ENCODE data around the gene UIMC1. TPM values are rescaled to one million over a fixed set of nuclear protein-coding genes. Genes with fewer than 3 reads are reported as not detected.

The UIMC1 gene
- total RNA-seq, 2 experiments from 2014 or later, result 53.4 to 54.6 TPM

DNA sequence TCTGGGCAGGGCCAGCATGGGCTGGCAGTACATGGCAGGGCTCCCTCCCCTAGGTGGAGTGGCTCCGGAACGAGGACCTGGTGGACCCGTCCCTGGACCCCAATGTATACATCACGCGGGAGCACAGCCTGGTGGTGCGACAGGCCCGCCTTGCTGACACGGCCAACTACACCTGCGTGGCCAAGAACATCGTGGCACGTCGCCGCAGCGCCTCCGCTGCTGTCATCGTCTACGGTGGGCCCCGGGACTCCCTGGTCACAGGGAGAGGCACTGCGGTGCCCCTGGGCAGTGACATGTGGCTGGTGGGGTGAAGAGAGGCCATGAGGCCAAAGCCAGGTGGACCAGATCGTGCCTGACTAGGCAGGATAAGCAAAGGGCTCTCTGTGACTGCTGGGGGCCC is 137.8 kb downstream of the UIMC1 start:
- Mint-ChIP-seq H3K4me3 (no peak overlapping the region), H3K27me3 (ENCODE audit: low read depth) (peaks cover 18% of the 10 kb centered on the region), H3K27ac (no peak overlapping the region), H3K9me3 (peaks cover 4% of the 10 kb centered on the region), H3K36me3 (ENCODE audit: low read depth) (no peaks in the 10 kb centered on the region), H3K4me1 (ENCODE audit: low read depth) (peaks cover 7% of the 10 kb centered on the region)
- CTCF ChIA-PET, result interaction anchor here (0.6 kb wide), 1 partner anchor 55 kb away, joined by 3 read pairs; no protein-coding TSS in a partner anchor
- intact Hi-C loops (cut with micrococcal nuclease), result no loop called here
- no peak for DNase-seq

DNA sequence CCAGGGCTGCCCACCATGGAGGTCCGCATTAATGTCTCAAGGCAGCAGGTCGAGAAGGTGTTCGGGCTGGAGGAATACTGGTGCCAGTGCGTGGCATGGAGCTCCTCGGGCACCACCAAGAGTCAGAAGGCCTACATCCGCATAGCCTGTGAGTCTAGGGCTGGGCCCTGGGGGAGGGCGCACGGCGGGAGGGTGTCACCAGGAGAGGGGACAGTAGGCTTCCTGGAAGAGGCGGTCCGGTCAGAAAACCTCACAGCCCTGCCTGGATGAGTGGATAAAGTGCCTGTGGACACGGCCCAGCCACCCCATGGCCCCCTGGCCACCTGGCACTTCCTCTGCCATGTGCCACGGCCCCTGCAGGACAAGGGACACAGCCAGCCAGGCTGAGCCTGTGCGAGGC is 138.5 kb downstream of the UIMC1 start:
- DNase-seq, result no peak
- Mint-ChIP-seq H3K27me3 (ENCODE audit: low read depth) (peaks cover 20% of the 10 kb centered on the region), H3K4me3 (no peak overlapping the region), H3K27ac (no peak overlapping the region), H3K4me1 (ENCODE audit: low read depth) (peaks cover 6% of the 10 kb centered on the region), H3K9me3 (peaks cover 2% of the 10 kb centered on the region), H3K36me3 (ENCODE audit: low read depth) (no peaks in the 10 kb centered on the region)
- intact Hi-C loops (cut with micrococcal nuclease), result no loop called here
- CTCF ChIA-PET, result no interaction called here

DNA sequence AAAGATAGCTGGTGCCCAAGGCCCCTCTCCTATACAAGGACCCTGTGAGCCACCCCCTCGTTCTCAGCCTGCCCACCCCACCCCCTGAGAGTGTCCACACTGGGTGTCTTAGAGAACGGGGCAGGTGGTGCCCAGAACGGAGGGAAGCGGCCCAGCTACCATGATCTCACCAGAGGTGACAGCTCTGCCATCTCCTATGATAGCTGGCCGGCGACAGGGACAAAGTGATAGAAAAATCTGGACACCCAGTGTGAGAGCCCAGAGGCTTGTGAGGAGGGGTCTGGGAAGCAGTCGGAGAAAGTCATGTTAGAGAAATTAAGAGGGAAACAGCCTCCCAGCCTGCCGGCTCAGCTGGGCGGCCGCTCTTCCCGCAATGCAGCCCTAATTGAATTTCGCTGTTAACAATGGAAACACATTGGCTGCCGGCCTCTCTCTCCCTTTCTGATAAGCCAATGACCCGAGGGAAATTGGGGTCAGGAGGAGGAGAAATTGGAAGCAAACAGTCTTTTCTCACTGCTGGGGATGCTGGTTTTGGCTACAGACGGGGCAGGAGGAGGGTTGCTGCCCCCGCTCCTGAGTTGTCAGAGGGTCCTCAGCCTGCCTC is 139.8 kb downstream of the UIMC1 start:
- intact Hi-C loops (cut with micrococcal nuclease), result no loop called here
- peaks cover 27% of the 10 kb centered on the region for H3K27me3 Mint-ChIP-seq (ENCODE audit: low read depth)
- H3K4me3 Mint-ChIP-seq, result no peak overlapping the region
- CTCF ChIA-PET, result interaction anchor here (0.6 kb wide), 1 partner anchor 53 kb away, joined by 3 read pairs; no protein-coding TSS in a partner anchor
- no peak overlapping the region for H3K27ac Mint-ChIP-seq
- peaks cover 4% of the 10 kb centered on the region for H3K4me1 Mint-ChIP-seq (ENCODE audit: low read depth)
- no peaks in the 10 kb centered on the region for H3K9me3 Mint-ChIP-seq
- no peak for DNase-seq
- no peaks in the 10 kb centered on the region for H3K36me3 Mint-ChIP-seq (ENCODE audit: low read depth)

DNA sequence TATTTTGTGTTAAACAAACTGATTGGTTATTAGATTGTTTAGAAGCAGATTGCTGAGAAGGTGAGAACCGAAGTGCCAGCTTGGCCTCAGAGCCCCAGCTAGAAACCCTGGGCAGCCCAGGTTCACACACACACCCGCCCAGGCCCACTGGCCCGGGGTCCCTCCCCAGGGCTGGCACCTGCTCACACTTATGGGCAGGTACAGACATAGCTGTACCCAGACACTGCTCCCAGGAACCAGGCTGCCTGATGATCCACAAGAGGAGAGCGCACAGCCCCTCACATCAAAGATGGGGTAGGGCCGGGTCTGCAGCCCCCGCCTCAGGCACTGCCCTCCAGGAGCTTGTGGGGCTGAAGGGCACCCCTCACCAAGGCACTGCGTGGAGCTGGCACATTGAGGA is 140.6 kb downstream of the UIMC1 start:
- no peak for DNase-seq
- H3K27ac Mint-ChIP-seq, result no peak overlapping the region
- peaks cover 31% of the 10 kb centered on the region for H3K27me3 Mint-ChIP-seq (ENCODE audit: low read depth)
- no peaks in the 10 kb centered on the region for H3K36me3 Mint-ChIP-seq (ENCODE audit: low read depth)
- H3K9me3 Mint-ChIP-seq, result no peaks in the 10 kb centered on the region
- H3K4me1 Mint-ChIP-seq (ENCODE audit: low read depth), result peaks cover 4% of the 10 kb centered on the region
- intact Hi-C loops (cut with micrococcal nuclease), result no loop called here
- no peak overlapping the region for H3K4me3 Mint-ChIP-seq
- CTCF ChIA-PET, result no interaction called here

DNA sequence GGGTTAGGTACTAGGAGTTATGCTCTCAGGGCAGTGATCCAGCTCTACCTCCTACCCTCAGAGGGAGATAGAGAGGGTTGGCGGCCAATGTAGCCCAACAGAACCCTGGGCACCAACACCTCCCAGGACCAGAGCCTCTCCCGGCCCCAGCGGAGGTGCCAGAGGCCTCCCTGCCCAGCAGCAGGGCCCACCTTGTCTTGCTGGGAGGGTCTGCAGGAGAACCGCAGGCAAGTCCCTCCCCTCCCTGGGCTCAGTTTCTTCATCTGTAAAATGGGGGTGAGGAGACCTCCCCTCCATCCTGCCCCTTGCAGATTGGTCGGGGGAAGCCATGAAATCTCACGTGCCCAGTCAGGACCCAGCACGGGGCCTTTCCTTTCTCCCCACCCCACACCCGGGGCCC is 141.8 kb downstream of the UIMC1 start:
- no peaks in the 10 kb centered on the region for H3K4me1 Mint-ChIP-seq (ENCODE audit: low read depth)
- CTCF ChIA-PET, result interaction anchor here (0.7 kb wide), 2 partner anchors 204 to 267 kb away, joined by 3 read pairs; no protein-coding TSS in a partner anchor
- H3K9me3 Mint-ChIP-seq, result no peaks in the 10 kb centered on the region
- H3K4me3 Mint-ChIP-seq, result no peak overlapping the region
- intact Hi-C loops (cut with micrococcal nuclease), result no loop called here
- H3K27me3 Mint-ChIP-seq (ENCODE audit: low read depth), result peaks cover 34% of the 10 kb centered on the region
- no peak for DNase-seq
- no peak overlapping the region for H3K27ac Mint-ChIP-seq
- H3K36me3 Mint-ChIP-seq (ENCODE audit: low read depth), result no peaks in the 10 kb centered on the region

- H3K27me3 Mint-ChIP-seq (ENCODE audit: low read depth), result peaks cover 34% of the 10 kb centered on the region
- no peaks in the 10 kb centered on the region for H3K9me3 Mint-ChIP-seq
- H3K27ac Mint-ChIP-seq, result no peak overlapping the region
- no peak overlapping the region for H3K4me3 Mint-ChIP-seq
- no peak for DNase-seq
- no peaks in the 10 kb centered on the region for H3K4me1 Mint-ChIP-seq (ENCODE audit: low read depth)
- intact Hi-C loops (cut with micrococcal nuclease), result no loop called here
- H3K36me3 Mint-ChIP-seq (ENCODE audit: low read depth), result no peaks in the 10 kb centered on the region
- CTCF ChIA-PET, result no interaction called here
Measured at GRCh38 chr5:176863765-176864098, 142.8 kb downstream of the UIMC1 start.

DNA sequence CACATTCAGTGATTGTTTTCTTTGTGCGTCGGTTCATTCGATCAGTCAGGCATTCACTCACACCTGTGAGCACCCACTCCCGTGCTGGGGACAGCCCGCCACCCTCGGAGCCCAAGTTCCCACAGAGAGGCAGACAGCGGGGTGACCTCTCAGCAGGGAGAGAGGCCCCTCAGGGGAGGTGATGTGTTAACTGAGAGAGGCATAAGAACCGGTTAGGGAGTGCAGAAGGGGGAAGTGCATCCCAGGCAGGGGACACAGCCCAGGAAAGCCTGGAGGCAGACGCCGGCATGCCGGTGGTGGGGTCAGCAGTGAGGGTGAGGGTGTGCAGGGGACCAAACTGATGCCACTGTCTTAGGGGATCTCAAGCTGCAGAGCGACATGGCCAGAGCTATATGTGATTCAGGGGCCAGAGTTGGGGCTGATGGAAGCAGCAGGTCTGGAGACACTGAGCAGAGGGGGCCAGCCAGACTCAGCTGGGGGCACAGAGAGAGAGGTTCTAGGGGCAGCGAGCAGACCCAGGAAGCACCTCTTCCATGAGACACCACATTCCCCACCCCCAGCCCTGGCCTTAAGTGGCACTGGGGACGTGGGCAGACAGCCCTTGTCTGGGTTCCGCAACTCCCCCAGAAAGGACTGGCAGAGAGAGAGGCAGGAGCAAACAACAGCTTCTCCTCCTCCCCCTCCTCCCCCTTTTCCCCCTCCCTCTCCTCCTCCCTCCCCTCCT is 143.4 kb downstream of the UIMC1 start:
- Mint-ChIP-seq H3K27me3 (ENCODE audit: low read depth) (peaks cover 37% of the 10 kb centered on the region), H3K9me3 (no peaks in the 10 kb centered on the region), H3K4me3 (no peak overlapping the region), H3K36me3 (ENCODE audit: low read depth) (no peaks in the 10 kb centered on the region), H3K4me1 (ENCODE audit: low read depth) (no peaks in the 10 kb centered on the region), H3K27ac (no peak overlapping the region)
- CTCF ChIA-PET, result no interaction called here
- DNase-seq, result no peak
- intact Hi-C loops (cut with micrococcal nuclease), result no loop called here

- H3K27ac Mint-ChIP-seq, result no peak overlapping the region
- no peaks in the 10 kb centered on the region for H3K4me1 Mint-ChIP-seq (ENCODE audit: low read depth)
- CTCF ChIA-PET, result no interaction called here
- intact Hi-C loops (cut with micrococcal nuclease), result no loop called here
- no peak overlapping the region for H3K4me3 Mint-ChIP-seq
- H3K9me3 Mint-ChIP-seq, result no peaks in the 10 kb centered on the region
- DNase-seq, result no peak
- H3K36me3 Mint-ChIP-seq (ENCODE audit: low read depth), result no peaks in the 10 kb centered on the region
- H3K27me3 Mint-ChIP-seq (ENCODE audit: low read depth), result peaks cover 38% of the 10 kb centered on the region
Measured at GRCh38 chr5:176862330-176862995, 144.1 kb downstream of the UIMC1 start.

GRCh38 chr5:176861276-176861675 is 145.3 kb downstream of the UIMC1 start:
- intact Hi-C loops (cut with micrococcal nuclease), result no loop called here
- Mint-ChIP-seq H3K4me1 (ENCODE audit: low read depth) (no peaks in the 10 kb centered on the region), H3K9me3 (no peaks in the 10 kb centered on the region), H3K27me3 (ENCODE audit: low read depth) (peaks cover 35% of the 10 kb centered on the region), H3K27ac (no peak overlapping the region), H3K4me3 (no peak overlapping the region), H3K36me3 (ENCODE audit: low read depth) (no peaks in the 10 kb centered on the region)
- CTCF ChIA-PET, result no interaction called here
- DNase-seq, result no peak

GRCh38 chr5:176860381-176860780 is 146.2 kb downstream of the UIMC1 start:
- intact Hi-C loops (cut with micrococcal nuclease), result no loop called here
- no peak overlapping the region for H3K27ac Mint-ChIP-seq
- CTCF ChIA-PET, result no interaction called here
- no peaks in the 10 kb centered on the region for H3K4me1 Mint-ChIP-seq (ENCODE audit: low read depth)
- no peaks in the 10 kb centered on the region for H3K36me3 Mint-ChIP-seq (ENCODE audit: low read depth)
- H3K27me3 Mint-ChIP-seq (ENCODE audit: low read depth), result peaks cover 33% of the 10 kb centered on the region
- DNase-seq, result no peak
- no peaks in the 10 kb centered on the region for H3K9me3 Mint-ChIP-seq
- no peak overlapping the region for H3K4me3 Mint-ChIP-seq

DNA sequence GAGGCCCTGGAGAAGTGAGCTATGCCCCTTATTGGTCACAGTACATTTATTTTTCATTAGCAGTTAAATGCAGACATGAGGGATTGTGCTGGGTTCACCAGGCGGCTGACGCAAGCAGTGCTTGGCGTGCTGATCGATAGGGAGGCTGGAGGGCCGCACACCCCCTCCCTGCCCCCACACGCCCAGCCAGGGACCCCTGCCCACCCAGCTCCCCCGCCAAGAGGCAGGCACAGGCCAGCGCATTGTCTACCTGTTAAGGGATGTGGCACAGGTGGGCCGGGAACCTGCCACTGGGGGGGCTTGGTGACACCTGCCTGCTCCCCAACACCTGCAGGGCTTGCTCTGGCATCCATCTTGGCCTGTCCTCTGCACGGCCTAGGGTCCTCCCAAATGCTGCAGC is 146.7 kb downstream of the UIMC1 start:
- CTCF ChIA-PET, result no interaction called here
- DNase-seq, result no peak
- Mint-ChIP-seq H3K4me1 (ENCODE audit: low read depth) (no peaks in the 10 kb centered on the region), H3K4me3 (no peak overlapping the region), H3K27ac (no peak overlapping the region), H3K27me3 (ENCODE audit: low read depth) (peaks cover 31% of the 10 kb centered on the region), H3K36me3 (ENCODE audit: low read depth) (no peaks in the 10 kb centered on the region), H3K9me3 (no peaks in the 10 kb centered on the region)
- intact Hi-C loops (cut with micrococcal nuclease), result no loop called here

GRCh38 chr5:176857894-176858273 is 148.7 kb downstream of the UIMC1 start:
- CTCF ChIA-PET, result no interaction called here
- intact Hi-C loops (cut with micrococcal nuclease), result no loop called here

More at GRCh38 chr5:176857894-176858273, 148.7 kb downstream of the UIMC1 start:
- H3K4me3 Mint-ChIP-seq, result no peak overlapping the region
- no peak overlapping the region for H3K27ac Mint-ChIP-seq
- no peaks in the 10 kb centered on the region for H3K36me3 Mint-ChIP-seq (ENCODE audit: low read depth)
- no peaks in the 10 kb centered on the region for H3K9me3 Mint-ChIP-seq
- H3K4me1 Mint-ChIP-seq (ENCODE audit: low read depth), result no peaks in the 10 kb centered on the region
- H3K27me3 Mint-ChIP-seq (ENCODE audit: low read depth), result peaks cover 22% of the 10 kb centered on the region
- no peak for DNase-seq

All from activated naive CD4-positive, alpha-beta T cell treated with anti-CD3 and anti-CD28 coated beads for 36 hours (primary cell).